ENCODE results near the gene NSDHL. TPM values are rescaled to one million over a fixed set of nuclear protein-coding genes. Genes with fewer than 3 reads are reported as not detected.

The NSDHL gene
- total RNA-seq, 8 experiments from 2014 or later = 10.2 to 38.9 (median 20.6) TPM

GRCh38 chrX:152912106-152912505 is 81.2 kb downstream of the NSDHL start:
- ATAC-seq (replicated peaks in 6 of 8) = no peak
- Histone ChIP-seq H3K4me1 (replicated peaks in 1 of 2) (peaks cover 12 to 13% of the 10 kb centered on the region in 2 donors), H3K4me3 (no peak overlapping the region), H3K27ac (no peak overlapping the region)
- in situ Hi-C loops (cut with MboI; ENCODE audit: low pct_unique_long_range_greater_than_20kb in 2 of 9, low sequenced_read_pairs in 9 of 9, unreplicated experiment in 9 of 9) = no loop called here
- 33% methylated on average over 1 of the region's 4 CpGs; no CpG with 5 or more reads in 9 of the 10 experiments for WGBS, 10 experiments

DNA sequence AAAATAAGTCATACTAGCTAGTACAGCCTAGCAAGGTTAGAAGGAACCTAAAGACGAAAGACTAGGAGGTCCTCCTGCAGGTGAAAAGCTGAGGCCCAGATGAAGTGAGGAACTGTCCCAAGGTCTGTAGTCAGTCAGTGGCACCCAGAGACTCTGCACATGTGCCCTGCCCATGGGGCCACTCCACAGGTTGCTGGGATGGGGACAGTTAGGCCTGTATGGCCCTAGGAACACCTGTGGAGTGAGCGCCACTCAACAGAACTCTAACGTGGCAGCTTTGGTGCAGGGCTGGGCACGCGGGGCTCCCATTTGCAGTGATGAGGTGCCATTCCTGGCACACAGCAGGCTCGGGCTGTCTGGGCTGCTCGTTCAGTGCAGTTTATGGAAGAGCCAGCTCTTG is 81.8 kb downstream of the NSDHL start:
- in situ Hi-C loops (cut with MboI; ENCODE audit: low pct_unique_long_range_greater_than_20kb in 2 of 9, low sequenced_read_pairs in 9 of 9, unreplicated experiment in 9 of 9) = no loop called here
- Histone ChIP-seq H3K4me3 (no peak overlapping the region), H3K4me1 (replicated peaks in 1 of 2) (peaks cover 7 to 8% of the 10 kb centered on the region in 2 donors), H3K27ac (no peak overlapping the region)
- no CpG with 5 or more reads among the region's 7 CpGs for WGBS, 10 experiments
- no peak for ATAC-seq (replicated peaks in 6 of 8)

DNA sequence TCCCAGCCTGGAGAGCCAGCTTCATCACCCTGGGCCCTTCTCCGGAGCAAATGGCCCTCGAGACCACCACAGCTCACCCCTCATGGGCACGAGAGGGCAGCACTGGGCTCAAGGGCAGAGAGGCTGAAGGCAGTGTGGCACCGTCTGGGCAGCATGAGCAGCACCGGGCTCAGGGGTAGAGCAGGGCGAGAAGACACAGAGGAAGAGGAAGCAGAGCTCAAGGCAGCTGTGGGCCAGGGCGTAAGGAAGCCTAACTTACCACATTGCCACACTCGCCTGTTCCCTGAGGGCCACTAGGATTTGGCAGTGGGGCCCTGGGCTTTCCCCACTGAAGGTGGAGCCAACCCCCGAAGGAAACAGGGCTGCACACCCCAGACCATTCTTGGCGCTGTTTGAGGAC is 82.5 kb downstream of the NSDHL start:
- 35 to 40% methylated on average over 1 to 4 of the region's 10 CpGs; no CpG with 5 or more reads in 8 of the 10 experiments for WGBS, 10 experiments
- in situ Hi-C loops (cut with MboI; ENCODE audit: low pct_unique_long_range_greater_than_20kb in 2 of 9, low sequenced_read_pairs in 9 of 9, unreplicated experiment in 9 of 9) = no loop called here
- Histone ChIP-seq H3K4me3 (no peak overlapping the region), H3K27ac (no peak overlapping the region), H3K4me1 (replicated peaks in 1 of 2) (peaks cover 5 to 6% of the 10 kb centered on the region in 2 donors)
- no peak for ATAC-seq (replicated peaks in 6 of 8)

DNA sequence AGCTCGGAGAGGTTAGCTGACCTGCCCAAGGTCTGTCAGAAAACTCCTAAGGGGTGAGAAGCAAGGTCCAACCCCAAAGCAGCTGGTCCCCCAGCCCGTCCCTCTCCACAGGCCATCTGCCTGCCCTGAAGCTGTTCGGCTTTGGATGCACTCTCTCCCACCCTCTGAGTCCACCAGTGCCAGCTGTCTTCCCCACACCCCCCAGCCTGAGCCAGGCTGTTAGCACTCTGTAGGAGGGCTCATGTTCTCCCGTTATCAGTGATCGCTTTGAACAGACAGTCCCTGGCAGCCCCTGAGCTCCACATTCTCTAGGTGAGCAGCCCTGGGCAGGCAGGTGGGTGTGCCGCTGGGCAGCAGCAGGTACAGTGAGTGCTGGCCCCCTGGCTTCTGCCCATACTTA is 83.0 kb downstream of the NSDHL start:
- H3K4me3 ChIP-seq = no peak overlapping the region
- H3K4me1 ChIP-seq (replicated peaks in 1 of 2) = peaks cover 5 to 6% of the 10 kb centered on the region in 2 donors
- WGBS, 10 experiments = 40% methylated on average over 3 of the region's 6 CpGs; no CpG with 5 or more reads in 9 of the 10 experiments
- H3K27ac ChIP-seq = no peak overlapping the region
- in situ Hi-C loops (cut with MboI; ENCODE audit: low pct_unique_long_range_greater_than_20kb in 2 of 9, low sequenced_read_pairs in 9 of 9, unreplicated experiment in 9 of 9) = no loop called here
- ATAC-seq (replicated peaks in 6 of 8) = no peak

DNA sequence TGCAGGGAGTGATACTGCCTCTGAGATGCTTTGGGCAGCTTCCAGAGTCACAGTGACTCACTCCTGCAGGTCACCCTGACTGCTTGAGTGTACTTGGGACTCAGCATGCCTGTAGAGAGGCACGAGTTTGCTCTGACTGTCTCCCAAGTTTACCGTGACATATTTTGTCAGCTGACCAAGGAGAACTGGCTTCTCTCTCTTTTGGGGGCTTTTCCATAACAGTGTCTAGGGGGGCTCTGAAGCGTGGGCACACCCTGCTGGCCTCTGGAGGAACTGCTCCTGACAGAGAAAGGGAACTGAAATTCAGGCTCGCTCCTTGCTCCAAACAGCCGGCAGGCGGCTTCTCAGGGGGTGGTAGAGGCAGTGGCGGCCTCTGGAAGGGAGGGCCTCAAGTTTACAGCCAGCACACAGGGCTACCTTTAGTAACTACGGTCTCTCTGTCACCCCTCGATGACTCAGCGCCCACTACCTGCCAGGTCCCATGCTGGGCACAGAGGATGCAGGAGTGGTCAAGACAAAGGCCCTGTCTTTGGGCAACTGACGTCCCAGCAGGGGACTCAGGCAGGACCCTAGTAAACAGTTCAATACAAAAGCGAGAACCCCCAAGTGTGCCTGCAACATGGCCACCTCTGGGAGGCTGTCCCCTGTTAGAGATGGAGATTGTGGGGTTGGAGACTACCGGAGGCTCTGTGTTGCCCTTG is 84.8 kb downstream of the NSDHL start:
- Histone ChIP-seq H3K4me3 (no peak overlapping the region), H3K4me1 (replicated peaks in 1 of 2) (peaks cover 5 to 6% of the 10 kb centered on the region in 2 donors), H3K27ac (no peak overlapping the region)
- in situ Hi-C loops (cut with MboI; ENCODE audit: low pct_unique_long_range_greater_than_20kb in 2 of 9, low sequenced_read_pairs in 9 of 9, unreplicated experiment in 9 of 9) = no loop called here
- peak; percentile 76 to 91 (median 88) for ATAC-seq (replicated peaks in 6 of 8)
- 0 to 5% methylated on average over 3 of the region's 13 CpGs; no CpG with 5 or more reads in 8 of the 10 experiments for WGBS, 10 experiments

- no peak for ATAC-seq (replicated peaks in 6 of 8)
- WGBS, 10 experiments = 36 to 60% methylated on average over 3 to 8 of the region's 21 CpGs; no CpG with 5 or more reads in 8 of the 10 experiments
- in situ Hi-C loops (cut with MboI; ENCODE audit: low pct_unique_long_range_greater_than_20kb in 2 of 9, low sequenced_read_pairs in 9 of 9, unreplicated experiment in 9 of 9) = no loop called here
- H3K4me1 ChIP-seq (replicated peaks in 1 of 2) = peaks cover 5 to 6% of the 10 kb centered on the region in 2 donors
- H3K4me3 ChIP-seq = no peak overlapping the region
- no peak overlapping the region for H3K27ac ChIP-seq
Observed at GRCh38 chrX:152917656-152918579, 87.1 kb downstream of the NSDHL start.

GRCh38 chrX:152918707-152919106 is 87.8 kb downstream of the NSDHL start:
- in situ Hi-C loops (cut with MboI; ENCODE audit: low pct_unique_long_range_greater_than_20kb in 2 of 9, low sequenced_read_pairs in 9 of 9, unreplicated experiment in 9 of 9) = no loop called here
- Histone ChIP-seq H3K4me1 (replicated peaks in 1 of 2) (peaks cover 5 to 6% of the 10 kb centered on the region in 2 donors), H3K4me3 (no peak overlapping the region), H3K27ac (no peak overlapping the region)
- no peak for ATAC-seq (replicated peaks in 6 of 8)
- WGBS, 10 experiments = no CpG with 5 or more reads among the region's 7 CpGs

Other genes starting within 250 kb of the NSDHL start
- 1 to 10 TPM in 2 of 8 experiments, under 1 TPM in 6; 0.22 to 2.5 (median 0.37) TPM for gene GABRQ, start 193.2 kb upstream of the NSDHL start, total RNA-seq
- gene MAGEA3, start 132.3 kb upstream of the NSDHL start, total RNA-seq = under 1 TPM in 3 of 8 experiments, not detected in 5; 0.11 to 1.00 (median 0.14) TPM
- gene CSAG2, start 121.8 kb upstream of the NSDHL start, total RNA-seq = not detected
- 1 to 10 TPM in 3 of 8 experiments, under 1 TPM in 1, not detected in 4; 0.38 to 3.6 (median 1.6) TPM for gene MAGEA2B, start 116.4 kb upstream of the NSDHL start, total RNA-seq
- under 1 TPM in 1 of 8 experiments, not detected in 7; 1.00 TPM for gene CSAG1, start 97.3 kb upstream of the NSDHL start, total RNA-seq
- gene MAGEA12, start 97.3 kb upstream of the NSDHL start, total RNA-seq = under 1 TPM in 2 of 8 experiments, not detected in 6; 0.24 to 0.78 TPM
- 1 to 10 TPM in 1 of 8 experiments, under 1 TPM in 4, not detected in 3; 0.05 to 2.4 (median 0.42) TPM for gene MAGEA2, start 77.2 kb upstream of the NSDHL start, total RNA-seq
- 1 to 10 TPM in 1 of 8 experiments, not detected in 7; 4.6 TPM for gene CSAG3, start 71.8 kb upstream of the NSDHL start, total RNA-seq
- gene MAGEA6, start 61.4 kb upstream of the NSDHL start, total RNA-seq = under 1 TPM in 3 of 8 experiments, not detected in 5; 0.05 to 0.43 (median 0.19) TPM
- 100 to 1,000 TPM in 1 of 8 experiments, 10 to 100 TPM in 7; 29.2 to 175 (median 54.8) TPM for gene CETN2, start 306 bp upstream of the NSDHL start, total RNA-seq
- 1 to 10 TPM; 1.1 to 5.1 (median 2.1) TPM for gene ZNF185, start 67.0 kb downstream of the NSDHL start, total RNA-seq
- 1 to 10 TPM in 1 of 8 experiments, under 1 TPM in 5, not detected in 2; 0.05 to 1.3 (median 0.28) TPM for gene PNMA5, start 163.1 kb downstream of the NSDHL start, total RNA-seq
- gene PNMA3, start 225.4 kb downstream of the NSDHL start, total RNA-seq = 1 to 10 TPM in 6 of 8 experiments, under 1 TPM in 1, not detected in 1; 0.91 to 8.6 (median 7.1) TPM
- gene PNMA6A, start 241.4 kb downstream of the NSDHL start, total RNA-seq = 10 to 100 TPM in 3 of 8 experiments, 1 to 10 TPM in 5; 2.0 to 11.0 (median 8.3) TPM